Activated naive CD4-positive, alpha-beta T cell treated with Interleukin-2 at 50 U/mL for 16 hours (primary cell): ENCODE measurements around the gene RGS3.

ENCODE experiments used
- DNase-seq: peaks from one replicate; pipeline ENCODE4 v3.0.0-alpha.2; 2020

RGS3 gene

GRCh38 chr9:113608082-113608685 lies 144.7 kb downstream of the RGS3 start:
- DNase-seq = no peak

DNA sequence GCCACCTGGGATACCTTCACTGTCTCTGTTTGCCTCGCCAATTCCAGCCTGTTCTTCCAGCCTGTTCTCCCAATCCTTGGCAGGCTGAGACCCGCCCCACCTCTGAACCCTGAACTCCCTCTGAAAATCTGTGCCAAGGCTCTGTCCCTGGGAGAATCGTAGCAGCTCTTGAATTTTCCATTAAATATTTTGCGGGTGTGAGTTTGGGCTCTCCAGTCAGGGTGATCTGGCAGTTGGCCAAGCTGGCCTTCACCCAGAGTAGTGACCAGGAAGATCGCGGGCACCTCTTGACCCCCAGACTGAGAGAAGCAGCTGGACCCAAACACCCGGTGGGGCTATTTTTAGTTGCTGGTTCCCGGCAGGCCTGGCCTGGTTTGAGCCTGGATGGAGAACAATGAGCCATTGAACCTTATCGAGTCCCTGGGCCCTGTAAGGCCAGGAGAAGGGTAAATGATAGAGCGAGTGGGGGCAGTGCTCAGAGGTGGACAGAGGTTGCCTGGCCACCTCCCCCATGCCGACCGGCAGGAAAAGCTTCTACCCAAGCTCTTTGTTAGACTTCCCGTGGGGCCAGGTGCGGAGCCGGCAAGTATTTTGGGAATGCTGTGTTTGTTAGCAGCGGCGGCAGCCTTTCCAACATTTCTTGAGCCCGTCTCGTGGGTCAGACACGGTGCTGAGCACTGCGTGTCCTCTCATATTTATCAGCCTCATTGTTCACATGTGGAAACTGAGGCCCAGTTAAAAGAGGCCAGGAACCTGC lies 146.2 kb downstream of the RGS3 start:
- no peak for DNase-seq

- DNase-seq = no peak
Measured at GRCh38 chr9:113611461-113612215, 148.1 kb downstream of the RGS3 start.

- no peak for DNase-seq
Measured at GRCh38 chr9:113612216-113612747, 148.8 kb downstream of the RGS3 start.

DNA sequence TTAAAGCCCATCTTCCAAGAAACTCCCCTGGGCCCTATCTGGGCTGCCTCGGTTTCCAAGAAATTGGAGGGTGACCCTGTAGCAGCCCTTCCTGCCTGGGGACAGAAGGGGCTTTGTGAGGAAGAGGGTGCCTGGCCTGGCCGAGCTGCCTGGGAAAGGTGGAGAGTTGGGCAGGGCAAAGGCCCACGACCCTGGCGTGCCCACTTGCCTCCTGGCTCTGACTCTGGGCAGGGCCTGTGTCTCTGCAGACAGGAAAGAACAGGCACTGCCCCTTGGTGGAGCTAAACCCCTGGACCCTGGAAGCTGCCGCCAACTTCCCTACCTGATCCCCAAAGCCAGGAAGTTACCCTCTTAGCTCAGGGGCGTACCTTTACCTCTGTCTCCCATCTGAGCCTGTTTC lies 149.3 kb downstream of the RGS3 start:
- no peak for DNase-seq

- no peak for DNase-seq
Measured at GRCh38 chr9:113613815-113614413, 150.4 kb downstream of the RGS3 start.

DNA sequence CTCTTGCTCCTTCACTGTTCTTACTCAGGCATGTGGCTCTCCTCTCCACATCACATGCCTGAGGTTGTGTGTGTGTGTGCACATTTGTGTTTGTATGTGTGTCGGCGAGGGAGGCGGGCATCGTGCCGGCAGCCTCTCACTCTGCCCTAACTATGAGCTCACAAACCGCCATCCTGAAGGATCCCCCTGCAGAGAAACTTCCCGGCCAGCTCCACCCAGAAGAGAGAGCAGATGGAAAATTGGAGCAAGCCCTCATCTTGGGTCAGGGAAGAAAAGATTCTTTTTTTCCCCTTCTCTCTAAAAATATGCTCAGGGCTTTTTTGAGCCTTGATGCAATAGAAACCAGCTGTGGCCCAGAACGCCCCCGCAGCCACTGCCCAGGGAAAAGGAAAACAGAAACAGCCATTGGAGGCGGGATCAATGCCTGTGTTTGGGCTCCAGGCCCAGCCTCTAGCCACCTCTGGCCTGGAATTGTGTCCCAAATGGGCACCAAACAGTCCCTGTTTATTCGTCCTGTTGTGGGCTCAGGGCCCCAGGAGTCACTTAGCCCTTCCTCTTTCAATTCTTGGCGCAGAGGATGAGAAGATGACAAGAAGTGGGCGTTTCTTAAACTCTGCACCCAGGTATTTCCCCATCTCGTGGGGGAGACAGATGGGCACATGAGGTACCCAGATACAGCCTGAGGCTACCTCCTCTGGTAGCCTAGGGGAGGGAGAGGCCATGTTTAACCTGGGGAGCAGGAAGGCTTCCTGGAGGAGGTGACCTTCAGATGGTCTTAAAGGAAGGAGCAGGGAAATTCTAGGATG lies 151.5 kb downstream of the RGS3 start:
- DNase-seq = no peak

GRCh38 chr9:113616116-113616515 lies 152.6 kb downstream of the RGS3 start:
- no peak for DNase-seq

DNA sequence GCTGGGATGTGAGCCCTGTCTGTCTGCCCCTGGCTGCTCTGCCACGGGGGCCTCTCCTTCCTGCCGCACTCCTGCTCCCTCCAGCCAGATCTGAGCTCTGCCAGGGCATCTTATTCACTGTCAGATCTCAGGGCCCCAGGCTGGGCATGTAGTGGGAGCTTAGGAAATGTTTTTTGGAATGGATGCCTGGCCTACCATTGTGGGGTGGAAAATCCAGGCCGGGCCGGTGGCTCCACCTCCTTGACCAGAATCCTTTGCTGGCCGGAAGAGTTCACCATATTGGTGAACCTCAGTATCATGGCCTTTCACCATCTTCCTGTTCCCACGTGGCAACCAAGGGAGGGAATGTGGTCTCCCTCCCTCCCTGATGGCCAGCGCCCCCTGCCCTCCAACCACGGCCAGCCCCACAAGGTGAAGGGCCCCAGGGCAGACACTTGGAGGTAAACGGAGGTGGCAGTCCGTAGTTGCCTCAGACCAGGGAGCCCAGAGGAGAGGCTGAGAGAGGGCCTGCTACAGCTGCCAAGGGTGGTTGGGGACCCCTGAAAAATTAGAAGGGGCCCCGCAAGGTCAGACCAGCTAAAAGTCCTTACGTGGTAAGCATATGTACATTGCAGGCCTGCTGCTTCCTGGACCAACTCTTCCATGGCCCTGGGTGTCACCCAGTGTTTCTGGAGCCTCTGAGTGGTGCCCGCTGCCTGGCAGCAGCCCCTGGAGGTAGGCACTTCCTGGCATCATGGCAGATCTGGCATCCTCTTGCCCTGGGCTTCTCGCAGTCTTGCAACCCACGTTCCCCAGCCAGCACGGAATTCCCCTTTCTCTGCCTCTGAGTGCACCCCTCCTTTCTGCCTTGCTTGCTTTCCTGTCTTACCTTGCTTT lies 153.3 kb downstream of the RGS3 start:
- no peak for DNase-seq

DNA sequence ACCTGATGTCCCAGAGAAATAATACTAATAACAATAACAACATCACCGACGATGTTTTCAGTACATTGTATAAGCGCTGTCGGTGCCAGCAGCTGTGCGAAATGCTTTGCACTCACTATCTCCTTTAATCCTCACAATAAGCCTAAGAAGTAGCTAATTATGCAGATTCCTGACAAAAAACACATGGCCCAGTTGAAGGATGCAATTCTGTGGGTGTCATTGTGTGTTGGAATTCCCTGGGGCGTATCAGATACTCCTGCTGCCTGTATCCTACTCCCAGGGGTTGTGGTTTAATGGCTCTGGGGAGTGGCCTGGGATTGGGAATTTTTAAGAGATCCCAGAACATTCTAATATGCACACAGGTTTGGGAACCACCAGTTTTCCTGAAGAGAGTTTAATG lies 154.0 kb downstream of the RGS3 start:
- no peak for DNase-seq

- DNase-seq = no peak
Measured at GRCh38 chr9:113618836-113619490, 155.4 kb downstream of the RGS3 start.

DNA sequence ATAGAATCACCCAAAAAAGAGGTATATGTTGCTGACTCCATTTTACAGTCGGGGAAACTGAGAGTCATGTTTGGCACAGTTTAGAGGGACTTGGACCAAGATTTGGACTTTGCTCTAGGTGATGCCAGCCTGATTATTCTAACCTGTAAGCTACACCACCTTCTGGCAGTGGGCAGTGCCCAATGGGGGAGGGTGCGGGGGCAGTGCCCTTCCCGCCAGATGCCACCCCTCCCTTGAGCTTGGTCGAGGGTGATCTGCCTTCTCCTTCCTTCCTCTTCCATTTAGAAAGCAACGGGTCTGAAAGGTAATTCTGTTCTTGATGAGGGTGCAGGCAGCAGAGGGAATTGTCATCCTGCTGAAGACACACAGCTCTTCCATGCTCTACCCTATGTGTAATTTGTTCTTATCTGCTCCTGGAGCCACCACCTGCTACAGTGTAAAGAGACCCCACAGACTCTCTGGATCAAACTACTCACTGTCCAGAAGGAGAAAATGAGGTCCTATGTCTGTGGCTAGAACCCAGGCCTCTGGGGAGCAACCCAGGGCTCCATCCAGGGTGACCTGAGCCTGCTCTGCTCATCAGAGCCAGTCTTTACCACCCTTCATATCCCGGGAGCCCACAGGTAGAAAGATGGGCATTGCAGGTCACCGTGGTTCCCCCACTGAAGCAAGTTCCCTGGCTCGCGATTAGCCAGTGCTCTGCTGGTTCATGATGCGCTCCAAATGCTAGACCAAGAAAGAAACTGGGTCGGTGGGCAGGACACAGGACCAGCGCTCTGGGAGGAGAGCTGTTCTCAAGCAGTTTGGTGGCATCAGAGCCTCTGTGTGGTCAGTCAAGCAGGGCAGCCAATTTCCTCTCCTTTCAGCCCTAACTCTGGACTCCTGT lies 156.2 kb downstream of the RGS3 start:
- DNase-seq = no peak

GRCh38 chr9:113620377-113621161 lies 157.0 kb downstream of the RGS3 start:
- no peak for DNase-seq

- no peak for DNase-seq
Measured at GRCh38 chr9:113621309-113621791, 157.8 kb downstream of the RGS3 start.

GRCh38 chr9:113621980-113622379 lies 158.5 kb downstream of the RGS3 start:
- DNase-seq = no peak

DNA sequence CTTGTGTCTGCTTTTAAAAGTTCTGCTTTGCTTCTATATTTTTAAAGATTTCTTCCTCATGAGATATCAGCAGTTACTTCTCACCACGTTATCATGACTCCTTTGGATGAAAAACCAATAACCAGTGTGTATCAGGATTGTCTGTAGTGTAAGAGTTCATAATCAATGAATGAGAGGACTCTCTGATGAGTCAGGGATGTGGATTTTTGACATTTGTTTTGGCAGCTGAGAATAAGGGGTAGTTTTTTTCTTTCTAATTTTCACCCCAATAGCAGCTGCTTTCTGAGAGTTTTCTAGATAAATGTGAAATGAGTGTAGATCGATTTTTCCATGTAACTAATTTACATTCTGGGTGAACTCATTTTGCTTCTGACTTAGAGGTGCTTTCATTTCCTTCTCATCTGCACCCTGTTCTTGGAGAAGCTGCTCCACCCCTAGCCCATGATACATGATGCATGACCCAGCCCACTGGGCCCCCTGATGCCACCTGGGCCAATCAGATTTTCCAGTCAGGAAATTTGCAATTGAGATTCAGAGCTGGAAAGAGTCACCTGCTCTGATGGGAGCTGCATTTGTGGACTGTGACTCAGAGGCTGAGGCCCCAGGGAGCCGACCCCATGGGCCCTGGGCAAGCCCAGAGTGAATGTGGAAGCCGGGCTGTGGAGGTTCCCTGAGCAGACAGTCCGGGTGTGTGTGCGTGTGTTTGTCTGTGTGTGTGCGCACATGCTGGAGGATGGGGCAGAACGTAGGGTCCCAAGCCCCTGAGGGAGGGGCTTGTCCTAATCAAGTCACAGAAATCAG lies 159.3 kb downstream of the RGS3 start:
- DNase-seq = peak; percentile 50

- no peak for DNase-seq
Measured at GRCh38 chr9:113623851-113624485, 160.4 kb downstream of the RGS3 start.
